GM18511 (cell line): ENCODE results near the gene KLHL8.
"Not testable (repeated sequence)": the region's sequence is repeated elsewhere in the genome, so short reads cannot be mapped to it uniquely, and the experiment has no call there.

Experiments used
- ATAC-seq: cut with Tn5 transposase; IDR thresholded peaks from one replicate; pipeline ENCODE4 v1.9.1; 2021; ENCODE audit warnings: mild to moderate bottlenecking, moderate library complexity; ENCODE audit not compliant: unreplicated experiment

KLHL8 gene

GRCh38 chr4:87180767-87181166 is 39.7 kb downstream of the KLHL8 start:
- no peak for ATAC-seq

GRCh38 chr4:87179751-87180150 is 40.7 kb downstream of the KLHL8 start:
- ATAC-seq: no peak

- no peak for ATAC-seq
These were observed 45.7 kb downstream of the KLHL8 start for GRCh38 chr4:87174672-87175071.

GRCh38 chr4:87171944-87172343 is 48.5 kb downstream of the KLHL8 start:
- no peak for ATAC-seq

- ATAC-seq: no peak
These were observed 54.0 kb downstream of the KLHL8 start for GRCh38 chr4:87166296-87166854.

GRCh38 chr4:87165892-87166291 is 54.5 kb downstream of the KLHL8 start:
- ATAC-seq: no peak

GRCh38 chr4:87153078-87153870 is 67.1 kb downstream of the KLHL8 start:
- no peak for ATAC-seq

GRCh38 chr4:87152310-87153041 is 67.9 kb downstream of the KLHL8 start:
- no peak for ATAC-seq

GRCh38 chr4:87151730-87152129 is 68.7 kb downstream of the KLHL8 start:
- ATAC-seq: no peak

GRCh38 chr4:87150498-87151261 is 69.7 kb downstream of the KLHL8 start:
- ATAC-seq: peak; percentile 73

GRCh38 chr4:87147116-87147515 is 73.3 kb downstream of the KLHL8 start:
- ATAC-seq: no peak

GRCh38 chr4:87145934-87146333 is 74.5 kb downstream of the KLHL8 start:
- ATAC-seq: not testable (repeated sequence)

GRCh38 chr4:87144356-87144755 is 76.1 kb downstream of the KLHL8 start:
- peak; percentile 41 for ATAC-seq

- ATAC-seq: no peak
These were observed 79.0 kb downstream of the KLHL8 start for GRCh38 chr4:87141428-87141827.

- no peak for ATAC-seq
These were observed 86.3 kb downstream of the KLHL8 start for GRCh38 chr4:87134122-87134521.

GRCh38 chr4:87133183-87133582 is 87.2 kb downstream of the KLHL8 start:
- ATAC-seq: no peak

GRCh38 chr4:87132035-87132434 is 88.4 kb downstream of the KLHL8 start:
- ATAC-seq: no peak

- ATAC-seq: no peak
These were observed 89.3 kb downstream of the KLHL8 start for GRCh38 chr4:87130985-87131703.

- no peak for ATAC-seq
These were observed 90.7 kb downstream of the KLHL8 start for GRCh38 chr4:87129681-87130080.

- ATAC-seq: no peak
These were observed 92.3 kb downstream of the KLHL8 start for GRCh38 chr4:87128006-87128705.
